Stimulated activated CD4-positive, alpha-beta T cell treated with anti-CD3 and anti-CD28 coated beads, Interleukin-2, amount 100 ng/mL, for 48 hours (primary cell): ENCODE results near the gene SERINC4.
A peak's percentile ranks its signal among the peaks of the same experiment; 100 is the strongest.
"Not testable (repeated sequence)": the region's sequence is repeated elsewhere in the genome, so short reads cannot be mapped to it uniquely, and the experiment has no call there.

Experiments used
- DNase-seq, 2 donors: peaks; one replicate each; pipeline ENCODE4 v3.0.0-alpha.2; 2020

The SERINC4 gene

GRCh38 chr15:43748376-43748775 is 51.6 kb downstream of the SERINC4 start:
- no peak for DNase-seq

GRCh38 chr15:43746903-43747309 is 53.1 kb downstream of the SERINC4 start:
- DNase-seq, result not testable (repeated sequence)

- peak; percentile 81 to 82 for DNase-seq
Measured at GRCh38 chr15:43746245-43746902, 53.6 kb downstream of the SERINC4 start, which contains the start of gene PDIA3. Gene PDIA3, plus strand, starts transcription at chr15:43746438. Its CDS starts 102 bp downstream, at chr15:43746540.
